Measurements from ENCODE around the gene DESI1. TPM values are rescaled to one million over a fixed set of nuclear protein-coding genes. Genes with fewer than 3 reads are reported as not detected.

The DESI1 gene
- 15.1 to 17.5 TPM (median 17.2 TPM) in 5 replicates for total RNA-seq (2022; extraction: Qiagen RNA extraction)

GRCh38 chr22:41620589-41621098 lies at the start of gene DESI1:
Gene DESI1 (minus strand): TSS chr22:41621043. CDS start chr22:41620839, 204 bp downstream.

GRCh38 chr22:41621099-41621910 lies 462 bp upstream of the DESI1 start, which contains the start of gene XRCC6:
Gene XRCC6 (plus strand): TSS chr22:41621295. CDS start chr22:41622005, 710 bp downstream.

GRCh38 chr22:41589391-41590241 lies 31.2 kb downstream of the DESI1 start, which contains the start of gene PMM1:
Gene PMM1 (minus strand): TSS chr22:41589840. CDS start chr22:41589805, 35 bp downstream.

Other genes starting within 250 kb of the DESI1 start
- 0.88 to 1.4 TPM (median 1.0 TPM) in 5 replicates for gene TEF, start 239.1 kb downstream of the DESI1 start, total RNA-seq (2022; extraction: Qiagen RNA extraction)
- gene TOB2, start 174.2 kb downstream of the DESI1 start, total RNA-seq (2022; extraction: Qiagen RNA extraction), result 20.3 to 30.6 TPM (median 27.0 TPM) in 5 replicates
- 56.9 to 71.4 TPM (median 60.5 TPM) in 5 replicates for gene PHF5A, start 152.4 kb downstream of the DESI1 start, total RNA-seq (2022; extraction: Qiagen RNA extraction)
- 41.9 to 52.9 TPM (median 51.8 TPM) in 5 replicates for gene ACO2, start 151.9 kb downstream of the DESI1 start, total RNA-seq (2022; extraction: Qiagen RNA extraction)
- 26.4 to 44.3 TPM (median 36.6 TPM) in 5 replicates for gene POLR3H, start 76.6 kb downstream of the DESI1 start, total RNA-seq (2022; extraction: Qiagen RNA extraction)
- gene CSDC2, start 60.0 kb downstream of the DESI1 start, total RNA-seq (2022; extraction: Qiagen RNA extraction), result 1.9 to 2.4 TPM (median 2.3 TPM) in 5 replicates
- gene PMM1, start 31.2 kb downstream of the DESI1 start, total RNA-seq (2022; extraction: Qiagen RNA extraction), result 25.3 to 26.9 TPM (median 25.9 TPM) in 5 replicates
- gene XRCC6, start 252 bp upstream of the DESI1 start, total RNA-seq (2022; extraction: Qiagen RNA extraction), result 284 to 351 TPM (median 305 TPM) in 5 replicates
- gene SNU13, start 67.8 kb upstream of the DESI1 start, total RNA-seq (2022; extraction: Qiagen RNA extraction), result 116 to 185 TPM (median 153 TPM) in 5 replicates
- gene MEI1, start 78.5 kb upstream of the DESI1 start, total RNA-seq (2022; extraction: Qiagen RNA extraction), result 0.15 TPM in 1 of 5 replicates, not detected in the others
- gene CCDC134, start 179.6 kb upstream of the DESI1 start, total RNA-seq (2022; extraction: Qiagen RNA extraction), result 2.5 to 3.8 TPM (median 3.3 TPM) in 5 replicates
- 19.8 to 32.9 TPM (median 30.5 TPM) in 5 replicates for gene SREBF2, start 212.1 kb upstream of the DESI1 start, total RNA-seq (2022; extraction: Qiagen RNA extraction)